Tibial nerve (tissue), 4 donors: ENCODE data around the gene SH2D7.

Experiments used
- CTCF ChIP-seq, 5 experiments: fragments of 200-600 bp in 3 of 5; fragments of 450-650 bp in 2 of 5; sonication (generic) in 3 of 5; IDR thresholded peaks; one replicate each; pipeline ENCODE4 v1.5.1; 2016 to 2019; ENCODE audit warnings: antibody characterized with exemption in 5 of 5, mild to moderate bottlenecking in 3 of 5, moderate library complexity in 2 of 5
- EP300 ChIP-seq, 2 donors: sonication (generic); formaldehyde crosslinking; IDR thresholded peaks; one replicate each; pipeline ENCODE4 v1.6.1; 2017; ENCODE audit warnings: antibody characterized with exemption in 2 of 2, mild to moderate bottlenecking in 1 of 2
- POLR2A ChIP-seq, 2 donors: fragments of 450-650 bp; IDR thresholded peaks; one replicate each; pipeline ENCODE4 v1.6.1; 2017; ENCODE audit warnings: antibody characterized with exemption in 2 of 2, mild to moderate bottlenecking in 2 of 2, moderate library complexity in 2 of 2

GRCh38 chr15:78050826-78051225, 41.5 kb upstream of the SH2D7 start:
- no peak for TF ChIP-seq CTCF (IDR thresholded peaks at IDR 0.05)
- no peak for TF ChIP-seq POLR2A (IDR thresholded peaks at IDR 0.05)
- no peak for TF ChIP-seq EP300 (IDR thresholded peaks at IDR 0.05)
